KBM-7 (cell line): ENCODE data around the gene RTP1.
"Not testable (repeated sequence)": the region's sequence is repeated elsewhere in the genome, so short reads cannot be mapped to it uniquely, and the experiment has no call there.

Experiments used
- DNase-seq: peaks from one replicate; pipeline ENCODE4 v3.0.0-alpha.2; 2015
- in situ Hi-C: fragments of 300-500 bp; cut with MboI; formaldehyde crosslinking; loops from 2 replicates; pipeline ENCODE4 v1.14.3; 2020; ENCODE audit warnings: low sequenced_read_pairs, low pct_unique_long_range_greater_than_20kb, mixed read lengths

RTP1 gene

DNA sequence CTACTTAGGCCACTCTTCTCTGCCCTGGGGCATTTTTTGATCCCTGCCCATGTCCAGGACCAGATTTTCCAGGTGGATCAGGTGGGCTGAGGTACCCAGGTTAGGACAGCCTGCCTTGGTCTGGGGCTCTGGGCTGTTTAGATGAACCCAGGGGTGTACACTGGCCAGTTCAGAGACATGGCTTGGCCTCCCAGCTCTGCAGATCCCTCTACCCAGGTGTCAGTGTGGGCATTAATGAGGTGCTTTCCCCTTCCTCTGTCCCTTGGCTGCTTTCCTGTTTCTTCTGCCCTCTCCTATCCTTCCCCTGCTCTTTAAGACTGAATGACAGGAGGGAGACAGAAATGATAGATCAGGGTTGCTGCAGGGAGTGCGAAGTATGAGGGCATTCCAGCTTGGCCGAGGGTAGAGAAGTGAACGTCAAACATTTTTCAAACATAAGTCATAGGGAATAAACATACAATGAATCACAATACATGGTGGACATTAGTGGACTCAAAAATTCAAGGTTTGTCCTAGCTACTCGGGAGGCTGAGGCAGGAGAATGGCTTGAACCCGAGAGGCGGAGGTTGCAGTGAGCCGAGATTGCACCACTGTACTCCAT, 30.5 kb downstream of the RTP1 start:
- in situ Hi-C loops, result no loop called here
- no peak for DNase-seq

DNA sequence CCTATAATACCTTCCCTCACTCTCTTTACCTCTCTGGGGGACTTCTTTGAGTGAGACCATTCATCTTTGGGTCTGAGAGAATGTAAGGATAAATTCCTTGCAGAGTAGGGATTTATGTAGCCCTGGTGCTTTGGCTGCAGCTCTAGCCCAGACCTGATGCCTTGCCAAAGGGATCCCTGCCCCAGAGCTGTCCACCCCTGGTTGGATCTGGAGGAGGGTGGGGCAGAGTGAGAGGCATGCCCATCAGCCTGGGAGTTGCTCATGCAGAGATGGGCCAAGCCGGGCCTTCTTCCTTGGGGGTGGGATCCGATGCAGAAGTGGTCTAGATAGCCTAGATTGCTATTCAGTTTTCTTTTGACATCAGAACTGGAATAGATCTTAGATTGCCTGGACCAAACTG, 31.5 kb downstream of the RTP1 start:
- in situ Hi-C loops, result no loop called here
- no peak for DNase-seq

DNA sequence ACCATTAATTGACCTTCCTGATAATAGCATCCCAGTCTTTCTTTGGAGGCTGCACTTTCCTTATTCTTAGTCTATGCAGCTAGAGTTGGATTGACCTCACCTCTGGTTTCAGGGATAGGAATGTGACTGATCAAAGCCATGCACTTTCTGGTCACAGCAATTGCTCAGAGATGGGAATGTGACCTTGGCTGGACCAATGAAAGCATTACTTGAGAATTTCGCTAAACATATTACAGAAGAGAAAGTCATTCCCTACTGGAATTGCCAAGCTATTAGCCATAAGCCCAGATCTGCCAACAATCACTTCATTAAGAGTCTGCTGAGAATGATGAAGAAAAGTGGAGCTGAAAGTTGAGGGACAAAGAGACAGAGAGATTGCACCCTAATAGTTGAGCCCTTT, 32.7 kb downstream of the RTP1 start:
- in situ Hi-C loops, result no loop called here
- no peak for DNase-seq

DNA sequence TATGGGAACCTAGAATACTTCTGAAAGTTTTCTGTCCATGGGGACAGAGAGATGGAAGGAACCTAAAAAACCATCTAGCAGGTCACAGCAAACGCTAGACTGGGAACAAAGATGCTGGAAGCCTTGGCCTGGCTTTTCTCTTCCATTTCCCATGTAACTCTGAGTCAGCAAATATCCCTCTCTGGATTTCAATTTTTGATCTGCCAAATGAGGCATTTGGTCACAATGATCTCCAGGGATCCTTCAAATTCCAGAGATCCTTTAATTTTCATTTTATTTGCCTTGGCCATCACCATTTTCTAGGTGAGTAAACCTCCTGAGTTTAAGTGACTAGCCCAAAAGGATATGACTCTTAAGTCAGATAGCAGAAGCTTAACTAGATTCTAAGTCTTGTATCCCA, 39.7 kb downstream of the RTP1 start:
- in situ Hi-C loops, result no loop called here
- DNase-seq, result no peak

DNA sequence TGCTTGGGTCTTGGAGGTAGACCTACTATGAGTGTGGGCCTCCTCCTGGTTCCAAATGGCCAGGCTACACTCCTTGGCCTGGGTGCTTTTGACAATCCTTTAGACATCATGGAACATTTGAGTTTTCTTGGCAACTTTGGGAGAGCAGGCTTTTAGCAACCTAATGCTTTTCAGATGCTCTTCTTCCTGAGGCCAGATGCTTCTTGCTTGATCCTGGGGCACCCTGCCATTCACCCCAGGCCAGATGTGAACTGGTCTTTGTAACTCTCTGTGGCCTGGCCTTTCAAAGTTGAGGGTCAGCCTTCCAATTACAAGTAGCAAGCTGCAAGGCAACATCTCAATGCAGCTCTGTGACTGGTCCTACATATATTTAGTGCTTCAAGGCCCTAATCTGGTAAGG, 40.5 kb downstream of the RTP1 start:
- in situ Hi-C loops, result no loop called here
- DNase-seq, result no peak

DNA sequence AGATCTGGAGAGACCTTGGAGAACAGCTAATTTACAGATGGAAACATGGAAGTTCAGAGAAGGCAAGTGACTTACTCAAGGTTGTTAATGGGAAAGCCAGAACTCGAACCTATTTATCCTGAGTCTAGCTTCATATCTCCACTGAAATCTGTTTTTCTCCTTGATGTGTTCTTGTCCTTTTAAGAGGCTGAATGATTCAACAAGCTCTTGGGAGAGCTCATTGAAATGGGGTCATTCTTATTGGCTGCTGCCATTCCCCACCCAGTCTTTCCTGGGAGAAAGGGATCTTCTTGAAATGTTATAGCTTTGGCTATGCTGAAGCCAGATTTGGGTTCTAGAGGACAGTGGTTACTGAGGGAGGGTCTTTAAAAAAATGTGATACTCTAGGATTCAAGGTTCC, 41.0 kb downstream of the RTP1 start:
- in situ Hi-C loops, result no loop called here
- DNase-seq, result no peak

DNA sequence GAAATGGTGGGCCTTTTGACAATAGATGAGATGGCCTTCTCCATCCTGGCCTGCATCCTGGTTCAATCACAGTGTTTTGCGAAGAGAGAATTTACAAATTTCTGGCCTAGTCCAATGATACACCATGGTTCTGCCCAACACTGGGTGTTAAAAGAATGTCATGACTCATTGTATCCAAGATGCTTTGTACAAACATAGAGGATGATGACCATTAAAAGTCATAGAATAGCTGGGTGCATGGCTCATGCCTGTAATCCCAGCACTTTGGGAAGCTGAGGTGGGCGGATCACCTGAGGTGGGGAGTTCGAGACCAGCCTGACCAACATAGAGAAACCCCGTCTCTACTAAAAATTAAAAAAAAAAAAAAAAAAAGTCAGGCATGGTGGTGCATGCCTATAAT, 41.5 kb downstream of the RTP1 start:
- in situ Hi-C loops, result not testable (repeated sequence)

DNA sequence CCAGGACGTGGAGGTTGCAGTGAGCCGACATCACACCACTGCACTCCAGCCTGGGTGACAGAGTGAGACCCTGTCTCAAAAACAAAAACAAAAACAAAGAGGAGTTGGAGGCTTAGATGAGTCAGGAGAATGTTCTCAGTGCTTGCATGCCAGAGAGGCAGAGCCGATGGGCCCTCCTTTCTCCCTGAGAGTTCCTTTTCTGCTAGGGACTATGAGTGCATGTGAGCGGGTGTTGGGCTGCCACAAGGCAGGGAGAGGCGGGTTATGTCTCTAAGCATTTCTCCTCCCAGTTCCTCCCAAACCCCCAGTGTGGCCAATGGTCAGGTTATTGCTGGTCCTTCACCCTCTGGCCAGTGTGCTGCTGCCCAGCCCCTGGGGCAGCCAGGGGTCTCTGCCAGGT, 45.1 kb downstream of the RTP1 start:
- no peak for DNase-seq
- in situ Hi-C loops, result no loop called here

More for the DNA sequence above, 41.5 kb downstream of the RTP1 start:
- DNase-seq, result not testable (repeated sequence)

DNA sequence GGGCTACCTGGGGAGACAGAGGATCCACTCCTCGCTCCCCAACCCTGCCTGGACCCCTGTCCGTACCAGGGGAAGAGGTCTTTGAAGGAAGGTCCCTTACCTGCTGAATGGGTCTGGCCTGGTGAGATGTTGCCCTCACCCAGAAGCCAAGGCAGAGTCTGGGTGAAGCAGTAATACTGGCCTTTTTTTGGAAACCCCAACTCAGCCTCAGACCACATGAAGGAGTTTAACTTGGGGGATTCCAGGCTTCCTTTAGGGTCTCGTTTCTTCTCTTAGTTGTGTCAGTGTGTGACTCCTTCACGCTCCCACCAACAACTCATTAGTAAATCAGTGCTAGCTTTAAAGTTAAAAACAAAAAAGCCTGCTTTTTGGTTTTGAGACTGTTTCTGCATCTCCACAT, 45.6 kb downstream of the RTP1 start:
- in situ Hi-C loops, result no loop called here
- DNase-seq, result no peak

DNA sequence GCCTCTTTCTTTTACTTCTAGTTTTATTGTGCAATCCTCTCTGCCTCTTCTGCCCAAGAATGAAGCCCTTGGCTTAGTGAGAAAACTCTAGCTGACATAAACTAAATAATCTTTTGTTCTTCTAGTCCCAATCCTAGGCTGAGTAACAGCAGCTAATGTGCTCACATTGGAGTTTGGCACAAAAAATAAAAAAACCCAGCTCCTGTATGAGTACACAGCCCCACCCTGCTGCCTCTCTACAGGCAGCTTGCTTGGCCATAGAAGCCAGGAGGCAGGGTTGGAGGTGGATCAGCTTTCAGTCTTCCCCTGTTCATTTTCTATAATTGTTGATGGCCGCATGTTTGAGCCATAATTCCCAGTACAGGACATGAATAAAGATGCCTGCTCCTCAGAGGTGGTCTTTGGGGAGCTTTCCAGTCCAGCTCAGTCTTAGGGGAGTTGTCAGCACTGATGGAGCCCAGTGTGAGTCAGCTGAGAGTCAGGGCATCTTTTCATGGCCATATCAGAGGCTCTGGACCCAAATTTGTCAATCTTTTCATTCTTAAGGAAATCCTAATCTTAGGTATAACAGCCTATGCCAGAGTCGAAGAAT, 46.7 kb downstream of the RTP1 start:
- in situ Hi-C loops, result no loop called here
- DNase-seq, result no peak

DNA sequence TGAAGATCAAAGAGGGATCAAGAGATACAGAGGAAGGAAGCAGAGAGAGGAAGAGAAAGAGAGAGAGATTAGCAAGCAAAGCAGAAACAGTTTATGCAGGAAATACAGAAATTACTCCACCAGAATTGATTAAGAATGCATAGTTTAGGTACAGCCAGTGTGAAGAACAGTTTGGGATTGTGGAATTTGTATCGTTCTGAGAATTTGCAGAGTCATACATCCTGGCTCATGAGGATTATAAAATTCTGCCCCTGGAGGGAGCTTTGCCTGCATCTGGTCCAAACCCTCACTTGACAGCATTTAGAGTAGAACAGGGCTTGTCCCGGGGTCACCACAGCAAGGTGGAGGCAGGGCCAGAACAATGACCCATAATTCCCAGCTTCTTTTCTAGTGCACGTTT, 50.1 kb downstream of the RTP1 start:
- in situ Hi-C loops, result no loop called here
- DNase-seq, result no peak
